GM12878 (cell line): ENCODE data around the gene MMP24. TPM values are rescaled to one million over a fixed set of nuclear protein-coding genes. Genes with fewer than 3 reads are reported as not detected.

ENCODE experiments used
- ATAC-seq: fragments of 200-7000 bp; cut with Tn5 transposase; 3 replicates; pipeline ENCODE4 v1.9.1; 2020; ENCODE audit warnings: mild to moderate bottlenecking, moderate library complexity
- BruUV-seq: library from RNA; stranded (reverse); fragments of 400-500 nt; replicated peaks from 2 replicates; lab custom pipeline; 2021; lab: Mats Ljungman, UMichigan
- CTCF ChIA-PET: fragments of 300-600 bp; sonication (Branson Sonifier 250); formaldehyde crosslinking; extraction: SDS; loops from one replicate; lab custom pipeline; 2021; ENCODE audit warnings: inconsistent platforms; lab: Yijun Ruan, JAX
- POLR2A ChIA-PET: fragments of 350-600 bp; formaldehyde crosslinking; extraction: SDS; loops from one replicate; lab custom pipeline; 2021; ENCODE audit warnings: inconsistent platforms; lab: Charles Lee
- RAD21 ChIA-PET: fragments of 300-600 bp; sonication (Branson Sonifier 250); formaldehyde crosslinking; loops from one replicate; lab custom pipeline; 2023; ENCODE audit warnings: antibody characterized with exemption; ENCODE audit not compliant: unreplicated experiment; lab: Charles Lee
- SMC1A ChIA-PET: fragments of 300-600 bp; sonication (Branson Sonifier 250); formaldehyde crosslinking; loops from one replicate; lab custom pipeline; 2023; ENCODE audit not compliant: unreplicated experiment, uncharacterized antibody; lab: Charles Lee
- DNase-seq: peaks from one replicate; pipeline ENCODE4 v3.0.0-alpha.2; 2011; ENCODE audit warnings: low read depth, low spot score
- FAIRE-seq: peaks from 3 replicates; lab custom pipeline; 2011; peaks lifted over from hg19 to GRCh38; lab: Jason Lieb, UNC
- H2AFZ ChIP-seq: 2 replicates; pipeline ENCODE4 v1.6.0; 2011; ENCODE audit warnings: low read depth, low read length, control low read depth; ENCODE audit not compliant: control insufficient read depth
- H3K27ac ChIP-seq: 2 replicates; pipeline ENCODE4 v1.5.1; 2011; ENCODE audit warnings: control low read depth; ENCODE audit not compliant: control insufficient read depth, insufficient read depth
- H3K27me3 ChIP-seq, 2 experiments: replicated peaks in 1 of 2; 2 replicates each; pipeline versions ENCODE4 v1.6.0 to v1.6.1; 2011; ENCODE audit warnings: low read length in 1 of 2; ENCODE audit not compliant: control insufficient read depth in 2 of 2, insufficient read depth in 2 of 2
- H3K36me3 ChIP-seq, 2 experiments: 2 replicates each; pipeline ENCODE4 v1.5.1; 2011; ENCODE audit warnings: low read length in 1 of 2; ENCODE audit not compliant: control insufficient read depth in 2 of 2, insufficient read depth in 2 of 2
- H3K4me1 ChIP-seq: 2 replicates; pipeline ENCODE4 v1.6.1; 2011; ENCODE audit warnings: mild to moderate bottlenecking, low read length, moderate library complexity, mixed read lengths; ENCODE audit not compliant: control insufficient read depth, insufficient read depth
- H3K4me2 ChIP-seq: 2 replicates; pipeline ENCODE4 v1.6.0; 2011; ENCODE audit warnings: control low read depth; ENCODE audit not compliant: control insufficient read depth, insufficient read depth
- H3K4me3 ChIP-seq: fragments of 200-600 bp; sonication (generic); 2 replicates; pipeline ENCODE4 v1.5.1; 2016
- H3K79me2 ChIP-seq: 2 replicates; pipeline ENCODE4 v1.6.0; 2011; ENCODE audit warnings: low read length; ENCODE audit not compliant: control insufficient read depth, insufficient read depth
- H3K9ac ChIP-seq: 2 replicates; pipeline ENCODE4 v1.8.0; 2011; ENCODE audit warnings: low read length, control low read depth, mixed read lengths; ENCODE audit not compliant: control insufficient read depth, insufficient read depth
- H3K9me3 ChIP-seq: replicated peaks from 3 replicates; pipeline ENCODE4 v1.5.1; 2011; ENCODE audit warnings: mild to moderate bottlenecking, low read length; ENCODE audit not compliant: control insufficient read depth, insufficient read depth
- H4K20me1 ChIP-seq: 2 replicates; pipeline ENCODE4 v1.6.0; 2011; ENCODE audit not compliant: control insufficient read depth, insufficient read depth
- CEBPB ChIP-seq, 2 experiments: fragments of 150-350 bp in 1 of 2; IDR thresholded peaks; 2 replicates each; pipeline ENCODE4 v1.6.1; 2012 to 2014; ENCODE audit warnings: low read depth in 2 of 2, low read length in 2 of 2, borderline replicate concordance in 1 of 2, inconsistent platforms in 1 of 2
- ESRRA ChIP-seq: IDR thresholded peaks from 2 replicates; pipeline ENCODE4 v1.6.1; 2012; ENCODE audit warnings: mild to moderate bottlenecking, low read length, improper control_type of control experiment
- EZH2 ChIP-seq: IDR thresholded peaks from 2 replicates; pipeline ENCODE4 v1.6.1; 2012; ENCODE audit warnings: low read depth, mild to moderate bottlenecking, control low read depth, inconsistent platforms, low read length, borderline replicate concordance; ENCODE audit not compliant: control insufficient read depth
- FOXK2 ChIP-seq: fragments of 450-650 bp; IDR thresholded peaks from 2 replicates; pipeline ENCODE4 v1.6.1; 2017; ENCODE audit warnings: mild to moderate bottlenecking, moderate library complexity
- HSF1 ChIP-seq: fragments of 150-350 bp; IDR thresholded peaks from 2 replicates; pipeline ENCODE4 v1.6.1; 2014; ENCODE audit warnings: mild to moderate bottlenecking, low read depth, low read length
- NFXL1 ChIP-seq: fragments of 450-650 bp; IDR thresholded peaks from 2 replicates; pipeline ENCODE4 v1.6.1; 2017; ENCODE audit warnings: antibody characterized with exemption, mild to moderate bottlenecking, borderline replicate concordance
- NKRF ChIP-seq: fragments of 450-650 bp; conservative IDR thresholded peaks from 2 replicates; pipeline ENCODE4 v1.6.1; 2017; ENCODE audit warnings: mild to moderate bottlenecking, moderate library complexity
- PAX5 ChIP-seq: IDR thresholded peaks from 2 replicates; pipeline ENCODE4 v1.6.1; 2011; ENCODE audit warnings: low read depth, low read length, borderline replicate concordance
- POLR2A ChIP-seq: IDR thresholded peaks from 2 replicates; pipeline ENCODE4 v1.6.1; 2011; ENCODE audit warnings: low read depth, mild to moderate bottlenecking, low read length
- POLR2AphosphoS2 ChIP-seq: IDR thresholded peaks from 2 replicates; pipeline ENCODE4 v1.6.1; 2011; ENCODE audit warnings: low read depth, mild to moderate bottlenecking, low read length, improper control_type of control experiment, moderate library complexity
- PRDM15 ChIP-seq: fragments of 450-650 bp; formaldehyde crosslinking; IDR thresholded peaks from 2 replicates; pipeline ENCODE4 v1.4.0; 2020; ENCODE audit warnings: mild to moderate bottlenecking, moderate library complexity
- RCOR1 ChIP-seq: conservative IDR thresholded peaks from 2 replicates; pipeline ENCODE4 v1.6.1; 2012; ENCODE audit warnings: low read depth, low read length, improper control_type of control experiment
- SMAD1 ChIP-seq: fragments of 450-650 bp; IDR thresholded peaks from 2 replicates; pipeline ENCODE4 v1.6.1; 2018; ENCODE audit warnings: mild to moderate bottlenecking, low read depth; ENCODE audit not compliant: partially characterized antibody
- SRF ChIP-seq, 2 experiments: IDR thresholded peaks; 2 replicates each; pipeline ENCODE4 v1.6.1; 2011; ENCODE audit warnings: low read depth in 2 of 2, low read length in 2 of 2, mild to moderate bottlenecking in 1 of 2, moderate library complexity in 1 of 2
- TCF3 ChIP-seq: IDR thresholded peaks from 2 replicates; pipeline ENCODE4 v1.6.1; 2012; ENCODE audit warnings: low read depth, mild to moderate bottlenecking, low read length, borderline replicate concordance; ENCODE audit not compliant: insufficient read depth
- ZNF384 ChIP-seq: IDR thresholded peaks from 2 replicates; pipeline ENCODE4 v1.6.1; 2012; ENCODE audit warnings: low read depth, mild to moderate bottlenecking, low read length, improper control_type of control experiment, borderline replicate concordance
- WGBS: methylation state at CpG from one replicate; pipeline ENCODE4 v1.1.6; 2016; ENCODE audit warnings: low lambda C conversion rate; ENCODE audit not compliant: insufficient replicate concordance, insufficient coverage; ENCODE audit errors: missing lambda C conversion rate; 5-methylcytosine and 5-hydroxymethylcytosine counted together
- in situ Hi-C: fragments of 300-500 bp; cut with MboI; formaldehyde crosslinking; loops from 9 replicates; pipeline ENCODE4 v1.14.3; 2018; ENCODE audit warnings: mixed read lengths
- intact Hi-C: fragments of 100-400 bp; cut with micrococcal nuclease; formaldehyde crosslinking; loops from one replicate; pipeline ENCODE4 v1.14.2; 2022; ENCODE audit not compliant: unreplicated experiment
- polyA plus RNA-seq, 11 experiments: library from polyadenylated mRNA; depleted of rRNA in 4 of 11; unstranded in 6 of 11; stranded (reverse) in 5 of 11; fragments of >200 nt; fragmentation: Nextera tagmentation in 4 of 11; fragmentation: Illumina TruSeq in 1 of 11; extraction: Ambion mirVana in 4 of 11; extraction: Trizol in 1 of 11; gene quantifications; 1 replicate in 1 of 11; 2 replicates in 10 of 11; pipeline versions ENCODE4 v1.2.1 to v1.2.3, GENCODE V29; 2011 to 2016; ENCODE audit warnings: inconsistent platforms in 2 of 11, missing spikeins in 2 of 11, low read depth in 1 of 11
- total RNA-seq, 4 experiments: library from RNA; depleted of rRNA in 3 of 4; stranded (reverse); fragments of >200 nt in 3 of 4; fragmentation: Illumina TruSeq in 1 of 4; extraction: Trizol in 1 of 4; gene quantifications; 2 replicates each; pipeline versions ENCODE4 v1.2.1 to v1.2.3, GENCODE V29; 2013 to 2021

The MMP24 gene
- total and polyA plus RNA-seq, 10 of the 15 experiments (the other 5 are each of a cell fraction or from before 2014, with no cell fraction given) = 0.01 to 0.11 (median 0.04) TPM; not detected in 5

GRCh38 chr20:35271073-35271882 lies 44.8 kb downstream of the MMP24 start:
- no peak overlapping the region for H2AFZ ChIP-seq
- H4K20me1 ChIP-seq = no peaks in the 10 kb centered on the region
- no TSS peak for BruUV-seq
- no peak overlapping the region for H3K27ac ChIP-seq
- peaks cover under 1% of the 10 kb centered on the region for H3K79me2 ChIP-seq
- H3K4me1 ChIP-seq = peaks cover 3% of the 10 kb centered on the region; the same call in 1 of the 2 replicates
- ChIA-PET RAD21 (no interaction called here), CTCF (interaction anchor here (0.7 to 9.6 kb wide), 4 partner anchors 86 to 831 kb away, joined by 3 to 98 read pairs (median 12); partner anchors contain the start of gene EDEM2), POLR2A (interaction anchor here (0.5 kb wide), 1 partner anchor 44 kb away, joined by 4 read pairs; no protein-coding TSS in a partner anchor), SMC1A (interaction anchor here (0.6 to 1.0 kb wide), 3 partner anchors 11 to 170 kb away, joined by 3 read pairs; no protein-coding TSS in a partner anchor)
- ATAC-seq (no peak), FAIRE-seq (no peak), DNase-seq (no peak)
- intact Hi-C loops (no loop called here), in situ Hi-C loops (loop anchor here (25.0 kb wide), 1 partner anchor 434 kb away; the partner anchor contains the start of gene NCOA6)
- no peaks in the 10 kb centered on the region for H3K27me3 ChIP-seq
- H3K4me2 ChIP-seq = no peak overlapping the region
- 84% methylated on average over 20 of the region's 20 CpGs for WGBS
- peaks cover 0 to 7% of the 10 kb centered on the region in 2 experiments; a peak in 2 of 4 replicates for H3K36me3 ChIP-seq
- no peaks in the 10 kb centered on the region for H3K9me3 ChIP-seq
- no peak overlapping the region for H3K9ac ChIP-seq
- H3K4me3 ChIP-seq = no peak overlapping the region
- TF ChIP-seq PAX5 (no peak), POLR2A (no peak), NFXL1 (no peak), TCF3 (no peak), POLR2AphosphoS2 (no peak), HSF1 (no peak), CEBPB (IDR thresholded peaks at IDR 0.05; ENCODE audit: borderline replicate concordance in 1 of 2, low read depth in 2 of 2, low read length in 2 of 2) (no peak), NKRF (no peak), ESRRA (no peak), SMAD1 (no peak), RCOR1 (no peak), FOXK2 (no peak), PRDM15 (CRISPR knock-in tag) (no peak), ZNF384 (no peak), EZH2 (no peak), SRF (IDR thresholded peaks at IDR 0.05; ENCODE audit: low read depth in 2 of 2, low read length in 2 of 2) (no peak)
